HUES64 (cell line): ENCODE measurements around the gene HPCAL4.

Source experiments
- H3K27ac ChIP-seq: 2 replicates; pipeline ENCODE4 v1.7.0; 2013; ENCODE audit warnings: low read depth, low read length, inconsistent platforms
- H3K27me3 ChIP-seq: 2 replicates; pipeline ENCODE4 v1.6.1; 2013; ENCODE audit warnings: mild to moderate bottlenecking, low read length; ENCODE audit not compliant: insufficient read depth
- H3K36me3 ChIP-seq: 2 replicates; pipeline ENCODE4 v1.6.1; 2013; ENCODE audit warnings: mild to moderate bottlenecking, low read length; ENCODE audit not compliant: insufficient read depth
- H3K4me1 ChIP-seq: 2 replicates; pipeline ENCODE4 v1.6.1; 2013; ENCODE audit warnings: mild to moderate bottlenecking, low read length, moderate library complexity; ENCODE audit not compliant: insufficient read depth
- H3K4me3 ChIP-seq: 2 replicates; pipeline ENCODE4 v1.5.1; 2013; ENCODE audit warnings: mild to moderate bottlenecking, low read length, moderate library complexity
- H3K9ac ChIP-seq: 2 replicates; pipeline ENCODE4 v1.6.1; 2013; ENCODE audit warnings: mild to moderate bottlenecking, low read depth, low read length
- H3K9me3 ChIP-seq: 2 replicates; pipeline ENCODE4 v1.6.1; 2013; ENCODE audit warnings: low read depth, low read length; ENCODE audit not compliant: insufficient read depth
- WGBS: fragments of 150-250, 120-280 bp; methylation state at CpG from one replicate; pipeline ENCODE4 v1.1.7; 2013; ENCODE audit warnings: missing lambda C conversion rate; 5-methylcytosine and 5-hydroxymethylcytosine counted together

The HPCAL4 gene

DNA sequence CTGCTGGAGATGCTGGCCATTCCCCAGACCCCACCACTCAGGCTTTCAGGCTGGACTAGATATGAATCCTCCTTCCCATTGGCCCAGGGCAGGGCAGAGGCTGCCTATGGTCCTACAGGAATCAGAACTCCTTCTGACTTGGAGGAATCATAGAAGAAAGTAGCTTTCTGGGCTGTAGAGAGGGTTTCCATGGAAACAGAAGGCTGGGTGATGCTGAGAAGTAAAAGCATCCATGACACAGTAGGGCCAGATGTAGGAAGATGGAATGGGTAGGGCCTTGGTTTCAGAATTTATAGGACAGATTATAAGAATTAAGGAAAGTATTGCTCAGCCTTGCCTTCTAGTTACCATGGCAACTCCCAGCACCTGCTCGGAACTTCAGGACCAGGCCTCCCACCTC is 28.4 kb downstream of the HPCAL4 start:
- Histone ChIP-seq H3K27me3 (peaks cover 94% of the 10 kb centered on the region), H3K4me3 (no peak overlapping the region), H3K27ac (no peak overlapping the region), H3K4me1 (no peaks in the 10 kb centered on the region), H3K9ac (no peak overlapping the region), H3K36me3 (no peaks in the 10 kb centered on the region), H3K9me3 (no peaks in the 10 kb centered on the region)
- 77% methylated on average over 1 of the region's 1 CpG for WGBS

DNA sequence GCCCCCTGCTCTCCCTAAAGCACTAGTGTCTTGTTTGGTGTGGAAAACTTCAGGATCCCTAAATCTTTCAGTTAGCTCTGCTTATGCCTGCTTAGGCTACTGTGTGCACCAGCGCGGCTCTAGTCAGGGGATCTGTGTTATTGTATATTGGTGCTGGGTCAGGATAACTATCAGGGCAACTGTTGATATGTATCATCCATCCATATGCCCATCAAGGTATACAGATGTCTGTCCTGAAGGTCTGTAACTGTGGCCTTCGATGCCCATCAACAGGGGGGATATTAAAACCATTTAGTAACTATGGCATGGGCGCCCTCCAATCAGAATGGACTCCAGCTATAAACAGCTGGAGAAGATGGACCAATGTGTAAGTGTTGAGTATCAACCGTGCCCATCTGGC is 31.7 kb downstream of the HPCAL4 start:
- Histone ChIP-seq H3K4me1 (no peaks in the 10 kb centered on the region), H3K4me3 (no peak overlapping the region), H3K9me3 (no peaks in the 10 kb centered on the region), H3K27me3 (peaks cover 93% of the 10 kb centered on the region), H3K27ac (no peak overlapping the region), H3K9ac (no peak overlapping the region), H3K36me3 (no peaks in the 10 kb centered on the region)
- 70% methylated on average over 5 of the region's 5 CpGs for WGBS

DNA sequence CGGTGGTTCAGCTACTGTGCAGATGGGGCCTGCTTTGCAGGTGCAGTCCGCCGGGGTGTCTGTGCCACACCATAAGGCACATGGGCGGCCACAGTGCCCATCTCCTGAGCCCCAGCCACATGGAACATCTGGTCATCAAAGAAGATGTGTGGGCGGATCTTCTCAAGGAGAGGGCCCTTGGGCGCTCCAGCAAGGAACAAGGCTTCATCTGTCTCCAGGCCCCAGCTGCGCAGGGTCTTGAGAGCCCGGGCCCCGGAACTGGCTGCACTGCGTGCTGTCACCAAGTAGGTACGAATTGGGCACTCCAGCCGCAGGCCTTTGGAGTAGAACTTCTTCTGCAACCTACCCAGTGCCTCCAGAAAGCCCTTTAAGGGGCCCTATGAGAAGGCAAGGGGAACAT is 32.1 kb downstream of the HPCAL4 start:
- Histone ChIP-seq H3K27ac (no peak overlapping the region), H3K36me3 (no peaks in the 10 kb centered on the region), H3K9me3 (no peaks in the 10 kb centered on the region), H3K9ac (no peak overlapping the region), H3K4me1 (no peaks in the 10 kb centered on the region), H3K4me3 (no peak overlapping the region), H3K27me3 (peaks cover 97% of the 10 kb centered on the region)
- WGBS: 86% methylated on average over 12 of the region's 12 CpGs

DNA sequence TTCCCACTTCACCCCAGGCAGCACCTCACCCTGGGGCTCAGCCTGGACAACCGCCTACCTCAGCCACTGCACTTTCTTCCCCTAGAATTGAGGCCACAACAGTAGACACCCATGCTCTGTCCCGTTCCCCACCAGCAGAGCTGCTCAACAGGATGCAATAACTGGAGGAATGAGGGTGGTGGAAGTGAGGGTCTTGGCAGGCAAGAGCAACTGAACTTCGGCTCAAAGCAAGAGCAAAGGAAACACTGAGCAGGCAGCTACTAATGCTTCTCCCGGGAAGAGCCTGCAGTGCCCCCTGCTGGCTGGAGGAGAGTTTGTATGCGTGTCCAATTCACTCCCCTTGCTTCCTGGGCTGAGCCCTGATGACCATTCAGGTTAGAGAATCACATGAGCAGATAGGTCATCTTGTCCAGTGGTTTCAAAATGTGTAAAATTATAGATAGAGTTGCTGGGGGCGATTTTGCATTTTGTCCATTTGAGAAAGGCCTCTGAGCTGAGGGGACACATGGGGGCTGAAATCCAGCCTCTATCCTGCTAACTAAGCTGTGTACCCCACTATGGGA is 33.2 kb downstream of the HPCAL4 start:
- Histone ChIP-seq H3K4me1 (no peaks in the 10 kb centered on the region), H3K27ac (no peak overlapping the region), H3K9me3 (no peaks in the 10 kb centered on the region), H3K4me3 (no peak overlapping the region), H3K9ac (no peak overlapping the region), H3K36me3 (no peaks in the 10 kb centered on the region), H3K27me3 (peaks cover 96% of the 10 kb centered on the region)
- WGBS: 17% methylated on average over 6 of the region's 6 CpGs

DNA sequence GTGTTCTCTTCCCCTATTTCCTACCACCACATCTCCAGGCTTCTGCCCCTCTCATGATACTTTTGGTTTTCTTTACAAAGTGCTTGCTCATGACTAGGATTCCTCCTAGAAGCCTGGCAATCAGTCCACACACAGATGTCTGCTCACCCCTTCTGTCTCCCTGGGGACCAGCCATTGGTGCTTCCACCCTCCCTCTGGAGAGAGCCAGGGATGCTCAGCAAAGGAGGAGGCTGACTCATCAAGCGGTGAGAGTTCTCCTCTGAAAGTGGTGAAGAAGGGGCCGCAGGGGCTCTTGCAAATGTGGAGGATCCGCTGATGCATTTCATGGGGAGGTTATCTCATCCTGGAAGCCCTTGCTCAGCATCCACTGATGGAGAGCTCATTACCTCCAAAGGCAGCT is 33.8 kb downstream of the HPCAL4 start:
- no peak overlapping the region for H3K4me3 ChIP-seq
- H3K27ac ChIP-seq: no peak overlapping the region
- 41% methylated on average over 3 of the region's 3 CpGs for WGBS
- no peaks in the 10 kb centered on the region for H3K4me1 ChIP-seq
- no peaks in the 10 kb centered on the region for H3K9me3 ChIP-seq
- peaks cover 94% of the 10 kb centered on the region for H3K27me3 ChIP-seq
- no peaks in the 10 kb centered on the region for H3K36me3 ChIP-seq
- no peak overlapping the region for H3K9ac ChIP-seq

DNA sequence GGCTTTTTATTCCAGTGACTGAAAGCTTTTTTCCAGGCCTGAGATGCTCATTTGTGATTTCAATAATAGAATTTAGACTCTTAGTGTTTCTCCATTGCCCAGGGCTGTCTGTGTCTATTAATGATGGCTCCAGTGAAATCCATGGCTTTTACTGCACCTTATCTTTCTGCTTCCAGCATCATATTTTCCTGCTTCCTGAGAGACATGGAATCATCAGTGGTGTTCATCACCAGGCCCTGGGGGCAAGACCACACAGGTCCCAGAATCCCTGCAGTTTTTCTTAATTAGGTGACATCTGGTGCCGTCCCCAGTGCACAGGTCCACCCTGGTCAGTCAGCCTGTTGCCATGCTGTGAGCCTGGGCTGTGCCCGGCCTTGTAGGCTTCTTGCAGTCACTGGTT is 34.8 kb downstream of the HPCAL4 start:
- Histone ChIP-seq H3K27ac (no peak overlapping the region), H3K9me3 (no peaks in the 10 kb centered on the region), H3K36me3 (no peaks in the 10 kb centered on the region), H3K9ac (no peak overlapping the region), H3K4me1 (no peaks in the 10 kb centered on the region), H3K4me3 (no peak overlapping the region), H3K27me3 (peaks cover 85% of the 10 kb centered on the region)
- WGBS: 73% methylated on average over 2 of the region's 2 CpGs

DNA sequence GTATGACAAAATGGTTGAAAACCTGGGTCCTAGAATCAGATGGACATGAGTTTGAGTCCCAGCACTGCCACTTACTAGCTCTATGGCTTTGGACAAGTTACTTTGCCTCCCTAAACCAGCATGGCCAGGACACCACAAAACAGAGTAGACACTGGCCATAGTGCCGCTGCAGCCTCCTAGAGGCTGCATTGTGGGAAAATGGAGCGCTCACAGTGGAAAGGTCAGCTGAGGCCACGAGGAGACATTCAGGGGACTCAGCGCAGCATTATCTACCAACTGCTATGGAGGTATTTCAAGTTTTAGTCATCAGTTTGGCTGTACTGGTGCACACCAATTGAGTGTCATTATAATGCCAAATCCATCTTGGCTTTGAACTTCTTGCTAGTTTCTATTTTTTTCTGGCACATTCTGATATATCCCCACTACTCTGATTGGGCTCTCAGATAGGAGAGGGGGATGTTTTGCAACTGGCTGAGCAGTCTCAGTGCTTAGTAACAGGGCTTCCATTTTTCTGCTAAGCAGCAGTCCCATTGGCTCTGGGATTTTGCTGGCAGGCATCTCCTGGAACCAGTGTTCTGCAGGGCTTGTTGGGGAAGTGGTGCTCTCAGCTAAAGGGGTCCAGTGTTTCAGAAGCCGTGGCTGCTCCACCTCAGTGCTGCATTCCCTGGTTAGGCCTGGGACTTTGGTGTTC is 35.5 kb downstream of the HPCAL4 start:
- no peak overlapping the region for H3K9ac ChIP-seq
- 78% methylated on average over 5 of the region's 5 CpGs for WGBS
- H3K27me3 ChIP-seq: peaks cover 85% of the 10 kb centered on the region
- no peaks in the 10 kb centered on the region for H3K9me3 ChIP-seq
- H3K4me1 ChIP-seq: no peaks in the 10 kb centered on the region
- no peaks in the 10 kb centered on the region for H3K36me3 ChIP-seq
- no peak overlapping the region for H3K4me3 ChIP-seq
- no peak overlapping the region for H3K27ac ChIP-seq

DNA sequence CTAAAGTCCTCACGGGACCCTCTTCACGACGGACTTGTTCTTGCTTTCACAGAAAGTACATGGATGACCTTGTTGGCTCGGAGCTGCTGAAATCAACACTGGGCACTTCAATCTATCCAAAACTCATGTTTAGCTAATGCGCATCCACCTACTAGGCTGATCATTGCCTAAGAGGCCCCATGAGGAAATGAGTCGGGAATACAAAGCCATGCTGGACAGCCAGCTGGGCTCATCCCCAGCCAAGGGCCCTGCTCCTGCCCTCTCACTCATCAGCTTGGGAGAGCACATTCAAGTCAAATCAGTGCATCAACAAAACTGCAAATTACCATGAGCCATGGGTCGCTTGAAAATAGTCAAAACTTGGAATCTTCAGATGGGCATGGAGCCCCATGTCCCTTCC is 36.9 kb downstream of the HPCAL4 start:
- no peaks in the 10 kb centered on the region for H3K9me3 ChIP-seq
- no peak overlapping the region for H3K27ac ChIP-seq
- H3K9ac ChIP-seq: no peak overlapping the region
- WGBS: 73% methylated on average over 7 of the region's 7 CpGs
- no peak overlapping the region for H3K4me3 ChIP-seq
- H3K4me1 ChIP-seq: no peaks in the 10 kb centered on the region
- H3K27me3 ChIP-seq: peaks cover 82% of the 10 kb centered on the region
- H3K36me3 ChIP-seq: no peaks in the 10 kb centered on the region

DNA sequence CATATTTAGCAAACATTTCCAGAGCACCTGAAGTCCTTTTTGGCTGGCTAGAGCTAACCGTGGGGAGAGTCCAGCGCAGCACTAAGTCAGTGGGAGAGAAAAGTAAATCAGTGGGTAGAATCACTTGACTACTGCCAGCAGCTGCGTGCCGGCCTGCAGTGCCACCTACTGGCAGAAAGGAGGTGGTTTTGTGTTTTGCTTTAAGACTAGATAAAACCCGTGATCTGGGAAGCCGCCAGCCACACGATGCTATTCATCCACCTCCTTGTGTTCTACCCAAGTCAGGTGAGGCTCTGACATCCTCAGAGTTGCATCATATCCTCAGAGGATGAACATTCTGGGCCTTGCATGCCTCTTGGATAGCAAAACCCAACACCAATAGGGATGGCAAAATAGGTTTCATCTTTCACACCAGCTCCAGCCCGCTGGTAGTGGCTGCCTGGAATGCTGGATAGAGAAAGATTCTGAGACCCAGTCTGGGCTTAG is 37.6 kb downstream of the HPCAL4 start:
- 14% methylated on average over 8 of the region's 8 CpGs for WGBS
- Histone ChIP-seq H3K27me3 (peaks cover 78% of the 10 kb centered on the region), H3K27ac (no peak overlapping the region), H3K4me1 (no peaks in the 10 kb centered on the region), H3K36me3 (no peaks in the 10 kb centered on the region), H3K4me3 (no peak overlapping the region), H3K9me3 (no peaks in the 10 kb centered on the region), H3K9ac (no peak overlapping the region)

DNA sequence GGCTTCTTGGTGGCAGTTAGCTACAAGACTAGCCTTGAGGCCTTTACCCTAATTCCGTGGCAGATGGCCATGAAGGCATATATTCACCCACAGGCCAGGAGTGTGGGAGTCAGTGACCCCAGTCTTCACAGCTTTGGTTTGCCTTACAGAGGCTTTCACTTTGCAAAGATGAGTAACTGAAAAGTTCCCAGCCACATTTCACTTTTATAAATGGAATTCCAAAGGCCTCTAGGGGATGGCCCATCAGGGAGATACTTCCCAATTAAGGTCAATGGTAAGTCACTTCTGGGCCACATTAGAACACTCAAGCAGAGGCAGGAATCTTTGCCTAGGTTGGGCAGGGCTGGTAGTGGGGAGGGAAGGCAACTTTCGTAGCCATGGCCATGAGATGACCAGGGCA is 38.7 kb downstream of the HPCAL4 start:
- Histone ChIP-seq H3K27me3 (peaks cover 79% of the 10 kb centered on the region), H3K9ac (no peak overlapping the region), H3K4me1 (no peaks in the 10 kb centered on the region), H3K27ac (no peak overlapping the region), H3K4me3 (no peak overlapping the region), H3K36me3 (no peaks in the 10 kb centered on the region), H3K9me3 (no peaks in the 10 kb centered on the region)
- 94% methylated on average over 2 of the region's 2 CpGs for WGBS

DNA sequence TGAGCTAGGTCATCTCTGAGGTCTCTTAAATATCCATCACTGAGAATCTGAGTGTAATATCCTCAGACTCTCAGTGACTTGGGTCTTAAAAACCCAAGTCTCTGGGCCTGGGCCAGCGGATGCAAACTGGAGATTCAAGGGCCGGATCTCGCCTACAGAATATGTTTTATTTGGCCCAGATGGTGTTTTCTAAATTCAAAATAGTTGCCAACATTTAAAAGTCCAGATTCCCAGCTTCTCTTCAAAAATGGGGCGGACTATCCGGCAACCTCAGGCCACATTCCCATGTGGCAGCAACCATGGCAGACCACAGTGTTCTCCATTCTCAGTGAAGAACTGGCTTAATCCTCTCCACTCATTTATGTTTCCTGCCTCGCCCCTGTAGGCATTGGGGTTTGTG is 39.1 kb downstream of the HPCAL4 start:
- Histone ChIP-seq H3K9ac (no peak overlapping the region), H3K36me3 (no peaks in the 10 kb centered on the region), H3K4me3 (no peak overlapping the region), H3K4me1 (no peaks in the 10 kb centered on the region), H3K27ac (no peak overlapping the region), H3K27me3 (peaks cover 79% of the 10 kb centered on the region), H3K9me3 (no peaks in the 10 kb centered on the region)
- WGBS: 88% methylated on average over 6 of the region's 6 CpGs

DNA sequence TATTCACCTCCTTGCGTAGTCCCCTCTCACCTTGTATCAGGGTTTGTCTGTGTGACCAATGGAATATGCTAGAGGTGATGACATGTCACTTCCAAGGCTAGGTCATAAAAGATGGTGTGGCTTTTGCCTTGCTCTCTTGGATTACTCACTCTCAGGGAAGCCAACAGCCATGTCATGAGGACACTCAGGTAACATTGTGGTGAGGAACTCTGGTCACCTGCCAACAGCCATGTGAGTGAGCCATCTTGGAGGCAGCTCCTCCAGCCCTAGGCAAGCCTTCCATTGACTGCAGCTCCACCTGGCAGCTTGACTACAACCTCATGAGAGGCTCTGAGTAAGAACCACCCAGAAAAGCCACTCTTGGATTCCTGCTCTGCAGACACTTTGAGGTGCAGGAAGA is 40.8 kb downstream of the HPCAL4 start:
- WGBS: 100% methylated on average over 1 of the region's 1 CpG
- H3K27me3 ChIP-seq: peaks cover 74% of the 10 kb centered on the region
- H3K9me3 ChIP-seq: no peaks in the 10 kb centered on the region
- peaks cover 6% of the 10 kb centered on the region for H3K4me1 ChIP-seq
- no peak overlapping the region for H3K4me3 ChIP-seq
- no peak overlapping the region for H3K27ac ChIP-seq
- no peak overlapping the region for H3K9ac ChIP-seq
- H3K36me3 ChIP-seq: no peaks in the 10 kb centered on the region
